OCI-LY3 (cell line): ENCODE results near the gene CARD11.
"Not testable (repeated sequence)": the region's sequence is repeated elsewhere in the genome, so short reads cannot be mapped to it uniquely, and the experiment has no call there.

Experiments used
- H2AFZ ChIP-seq: fragments of 200-600, 300-600 bp; shearing (Covaris generic); 2 replicates; pipeline ENCODE4 v1.6.0; 2014; ENCODE audit warnings: antibody characterized with exemption, low read depth, low read length
- H3K27ac ChIP-seq: fragments of 200-600, 300-600 bp; sonication (generic); 2 replicates; pipeline ENCODE4 v1.5.1; 2014; ENCODE audit warnings: mild to moderate bottlenecking, low read length, moderate library complexity, mixed read lengths
- H3K27me3 ChIP-seq: fragments of 200-600, 300-600 bp; sonication (generic); 2 replicates; pipeline ENCODE4 v1.6.1; 2014; ENCODE audit warnings: low read depth, low read length, mixed read lengths
- H3K36me3 ChIP-seq: fragments of 200-600, 300-600 bp; sonication (generic); replicated peaks from 2 replicates; pipeline ENCODE3; 2014; ENCODE audit warnings: low read depth, low read length, mixed read lengths
- H3K4me1 ChIP-seq: fragments of 300-600, 200-600 bp; sonication (generic); 2 replicates; pipeline ENCODE4 v1.6.1; 2014; ENCODE audit warnings: low read length, mixed read lengths
- H3K4me2 ChIP-seq: fragments of 200-600, 300-600 bp; sonication (generic); 2 replicates; pipeline ENCODE4 v1.6.1; 2014; ENCODE audit warnings: low read length, mixed read lengths
- H3K4me3 ChIP-seq: fragments of 300-600, 200-600 bp; sonication (generic); 2 replicates; pipeline ENCODE4 v1.5.1; 2014; ENCODE audit warnings: antibody characterized with exemption, mild to moderate bottlenecking, low read length, moderate library complexity
- H3K79me2 ChIP-seq: fragments of 300-600, 200-600 bp; shearing (Covaris generic); 2 replicates; pipeline ENCODE4 v1.6.1; 2014; ENCODE audit warnings: mild to moderate bottlenecking, low read length, mixed read lengths
- H3K9ac ChIP-seq: fragments of 300-600, 200-600 bp; shearing (Covaris generic); 2 replicates; pipeline ENCODE4 v1.6.0; 2014; ENCODE audit warnings: mild to moderate bottlenecking, low read length, moderate library complexity
- H3K9me3 ChIP-seq: fragments of 200-600, 300-600 bp; shearing (Covaris generic); 2 replicates; pipeline ENCODE4 v1.6.1; 2014; ENCODE audit warnings: low read length, mixed read lengths; ENCODE audit not compliant: insufficient read depth
- H4K20me1 ChIP-seq: fragments of 200-600, 300-600 bp; sonication (generic); 2 replicates; pipeline ENCODE4 v1.6.1; 2016; ENCODE audit warnings: low read length, mixed read lengths; ENCODE audit not compliant: insufficient read depth
- EZH2phosphoT487 ChIP-seq: fragments of 200-600 bp; shearing (Covaris generic); IDR thresholded peaks from 2 replicates; pipeline ENCODE4 v1.6.1; 2018; ENCODE audit warnings: antibody characterized with exemption, mixed run types, low read depth
- TF ChIP-seq, protein P1 (sequence below): fragments of 200-600, 300-600 bp; sonication (generic); IDR thresholded peaks from 2 replicates; pipeline ENCODE4 v1.5.1; 2014; ENCODE audit warnings: antibody characterized with exemption, low read length, low read depth

Gene CARD11

DNA sequence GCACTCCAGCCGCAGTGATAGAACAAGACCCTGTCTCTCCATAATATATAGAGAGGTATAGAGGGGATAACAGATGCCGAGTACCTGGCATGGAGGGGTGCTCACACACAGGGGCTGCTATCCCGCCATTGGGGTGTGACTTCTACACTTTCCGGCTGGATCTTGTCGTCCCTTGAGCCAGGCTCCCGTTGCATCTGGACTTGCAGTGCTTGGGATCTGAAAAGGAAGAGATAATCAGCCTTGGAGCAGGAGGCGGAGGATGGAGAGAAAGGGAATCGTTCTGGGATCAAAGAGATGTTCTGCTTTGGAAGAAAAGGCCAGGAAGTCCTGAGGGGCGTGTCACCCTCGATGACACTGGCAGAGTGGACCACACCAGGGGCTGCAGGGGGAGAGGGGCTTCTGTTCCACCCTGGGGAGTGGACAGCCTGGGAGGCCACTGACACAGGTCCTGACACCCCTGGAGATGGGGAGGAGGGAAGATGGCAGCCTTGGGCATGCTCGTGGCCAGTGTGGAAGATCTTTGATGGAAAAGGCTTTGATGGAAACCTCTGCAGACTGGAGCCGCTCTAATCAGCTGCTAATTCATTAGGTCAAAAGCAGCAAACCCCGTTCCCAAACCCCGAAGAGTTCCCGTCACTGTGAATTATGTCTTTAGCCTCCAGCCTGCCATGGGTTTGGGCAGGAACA, 85.1 kb downstream of the CARD11 start:
- H3K9ac ChIP-seq, result no peak overlapping the region
- no peak for TF ChIP-seq EZH2phosphoT487
- TF ChIP-seq, protein P1, sequence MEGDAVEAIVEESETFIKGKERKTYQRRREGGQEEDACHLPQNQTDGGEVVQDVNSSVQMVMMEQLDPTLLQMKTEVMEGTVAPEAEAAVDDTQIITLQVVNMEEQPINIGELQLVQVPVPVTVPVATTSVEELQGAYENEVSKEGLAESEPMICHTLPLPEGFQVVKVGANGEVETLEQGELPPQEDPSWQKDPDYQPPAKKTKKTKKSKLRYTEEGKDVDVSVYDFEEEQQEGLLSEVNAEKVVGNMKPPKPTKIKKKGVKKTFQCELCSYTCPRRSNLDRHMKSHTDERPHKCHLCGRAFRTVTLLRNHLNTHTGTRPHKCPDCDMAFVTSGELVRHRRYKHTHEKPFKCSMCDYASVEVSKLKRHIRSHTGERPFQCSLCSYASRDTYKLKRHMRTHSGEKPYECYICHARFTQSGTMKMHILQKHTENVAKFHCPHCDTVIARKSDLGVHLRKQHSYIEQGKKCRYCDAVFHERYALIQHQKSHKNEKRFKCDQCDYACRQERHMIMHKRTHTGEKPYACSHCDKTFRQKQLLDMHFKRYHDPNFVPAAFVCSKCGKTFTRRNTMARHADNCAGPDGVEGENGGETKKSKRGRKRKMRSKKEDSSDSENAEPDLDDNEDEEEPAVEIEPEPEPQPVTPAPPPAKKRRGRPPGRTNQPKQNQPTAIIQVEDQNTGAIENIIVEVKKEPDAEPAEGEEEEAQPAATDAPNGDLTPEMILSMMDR, result no peak
- H4K20me1 ChIP-seq, result peaks cover 12% of the 10 kb centered on the region
- no peaks in the 10 kb centered on the region for H3K4me1 ChIP-seq
- no peak overlapping the region for H3K4me2 ChIP-seq
- no peak overlapping the region for H2AFZ ChIP-seq
- H3K27ac ChIP-seq, result no peak overlapping the region
- H3K79me2 ChIP-seq, result no peaks in the 10 kb centered on the region; the same call in 1 of the 2 replicates
- H3K36me3 ChIP-seq, result peaks cover 29% of the 10 kb centered on the region
- H3K27me3 ChIP-seq, result no peaks in the 10 kb centered on the region
- H3K4me3 ChIP-seq, result no peak overlapping the region
- H3K9me3 ChIP-seq, result no peaks in the 10 kb centered on the region

DNA sequence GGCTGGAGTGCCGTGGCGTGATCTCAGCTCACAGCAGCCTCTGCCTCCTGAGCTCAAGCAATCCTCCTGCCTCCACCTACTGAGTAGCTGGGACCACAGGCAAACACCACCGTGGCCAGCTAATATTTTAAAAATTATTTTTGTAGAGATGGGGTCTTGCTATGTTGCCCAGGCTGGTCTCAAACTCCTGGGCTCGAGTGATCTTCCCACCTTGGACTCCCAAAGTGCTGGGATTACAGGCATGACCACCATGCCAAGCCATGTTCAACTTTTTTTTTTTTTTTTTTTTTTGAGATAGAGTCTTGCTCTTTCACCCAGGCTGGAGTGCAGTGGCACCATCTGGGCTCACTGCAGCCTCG, 86.3 kb downstream of the CARD11 start:
- H3K9ac ChIP-seq, result not testable (repeated sequence)

DNA sequence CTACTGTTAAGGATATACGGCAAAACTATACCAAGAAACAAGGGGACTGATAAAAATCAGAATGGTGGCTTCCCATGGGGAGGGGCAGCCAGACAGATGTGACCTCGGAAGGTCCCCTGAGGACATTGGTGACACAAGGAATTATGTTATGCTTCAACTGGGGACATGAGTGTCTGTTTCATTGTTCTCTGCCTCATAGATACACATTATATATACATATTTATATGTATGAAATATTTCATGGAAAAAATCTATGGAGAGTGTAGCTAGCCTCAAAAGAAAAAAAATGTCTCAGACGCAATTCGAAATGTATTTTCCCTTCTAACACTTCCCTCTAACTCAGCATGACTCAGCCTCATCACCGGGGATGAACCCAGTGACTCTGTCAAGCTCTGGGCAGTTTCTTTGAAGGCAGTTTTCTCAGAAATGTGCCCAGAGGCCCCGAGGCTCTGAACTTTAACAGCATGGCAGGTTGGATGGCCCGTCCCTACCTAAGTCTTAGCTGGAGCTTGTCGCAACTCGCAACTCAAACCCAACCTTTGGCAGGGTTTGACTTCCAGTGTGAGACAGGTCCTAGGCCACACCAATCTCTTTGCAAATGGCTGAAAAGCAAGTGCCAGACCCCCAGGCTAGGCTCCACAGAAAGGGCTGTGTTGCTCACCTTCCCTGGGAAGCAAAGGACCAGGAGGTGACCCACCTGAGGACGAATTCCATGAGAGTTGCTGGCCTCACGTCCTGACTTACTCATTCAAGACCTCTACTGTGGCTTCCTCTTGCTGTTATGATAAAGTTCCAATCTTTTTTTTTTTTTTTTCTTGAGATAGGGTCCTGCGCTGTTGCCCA, 86.9 kb downstream of the CARD11 start:
- H3K9me3 ChIP-seq, result no peaks in the 10 kb centered on the region
- no peak overlapping the region for H3K9ac ChIP-seq
- no peak overlapping the region for H3K27ac ChIP-seq
- H3K4me1 ChIP-seq, result no peaks in the 10 kb centered on the region
- H3K4me3 ChIP-seq, result no peak overlapping the region
- peaks cover 5% of the 10 kb centered on the region; the same call in 1 of the 2 replicates for H4K20me1 ChIP-seq
- H3K36me3 ChIP-seq, result peaks cover 41% of the 10 kb centered on the region
- no peak for TF ChIP-seq EZH2phosphoT487
- TF ChIP-seq, protein P1, result no peak
- H3K79me2 ChIP-seq, result no peaks in the 10 kb centered on the region; the same call in 1 of the 2 replicates
- no peak overlapping the region for H3K4me2 ChIP-seq
- H3K27me3 ChIP-seq, result no peaks in the 10 kb centered on the region
- no peak overlapping the region for H2AFZ ChIP-seq

More for the DNA sequence above, 86.3 kb downstream of the CARD11 start:
- H3K4me1 ChIP-seq, H3K4me2 ChIP-seq, H3K27me3 ChIP-seq, H3K9me3 ChIP-seq, H3K79me2 ChIP-seq, H2AFZ ChIP-seq, H3K4me3 ChIP-seq, H4K20me1 ChIP-seq, H3K27ac ChIP-seq: not testable (repeated sequence)
- H3K36me3 ChIP-seq, result peaks cover 37% of the 10 kb centered on the region

DNA sequence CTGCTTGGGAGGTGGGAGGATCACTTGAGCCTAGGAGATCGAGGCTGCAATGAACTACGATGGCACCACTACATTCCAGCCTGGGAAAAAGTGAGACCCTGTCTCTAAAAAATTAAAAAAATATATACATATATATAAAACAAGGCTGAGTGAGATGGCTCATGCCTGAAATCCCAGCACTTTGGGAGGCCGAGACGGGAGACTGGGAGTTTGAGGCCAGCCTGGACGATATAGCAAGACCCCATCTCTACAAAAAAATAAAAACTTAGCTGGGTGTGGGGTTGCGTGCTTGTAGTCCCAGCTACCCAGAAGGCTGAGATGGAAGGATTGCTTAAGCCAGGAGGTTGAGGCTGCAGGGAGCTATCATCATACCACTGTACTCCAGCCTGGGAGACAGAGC, 87.6 kb downstream of the CARD11 start:
- Histone ChIP-seq H3K9ac (no peak overlapping the region), H3K27ac (no peak overlapping the region), H3K4me2 (no peak overlapping the region), H3K9me3 (no peaks in the 10 kb centered on the region), H3K79me2 (no peaks in the 10 kb centered on the region; the same call in 1 of the 2 replicates), H4K20me1 (peaks cover 5% of the 10 kb centered on the region; the same call in 1 of the 2 replicates), H3K4me3 (no peak overlapping the region), H3K36me3 (peaks cover 43% of the 10 kb centered on the region), H2AFZ (no peak overlapping the region), H3K27me3 (no peaks in the 10 kb centered on the region), H3K4me1 (peaks cover 2% of the 10 kb centered on the region)
- TF ChIP-seq, protein P1, result no peak
- no peak for TF ChIP-seq EZH2phosphoT487
